Right atrium auricular region (tissue), 2 donors: Measurements from ENCODE around the gene CPO. TPM values are rescaled to one million over a fixed set of nuclear protein-coding genes. Genes with fewer than 3 reads are reported as not detected.

Experiments used
- DNase-seq: peaks from one replicate; pipeline ENCODE4 v3.0.0-alpha.2; 2019; ENCODE audit warnings: low spot score
- H3K27ac ChIP-seq, 2 donors: fragments of 200-600 bp; sonication (generic); 1 replicate in 1 of 2; 2 replicates in 1 of 2; pipeline ENCODE4 v1.5.1; 2016 to 2019
- H3K27me3 ChIP-seq, 2 donors: fragments of 200-600 bp; sonication (generic); one replicate each; pipeline versions ENCODE4 v1.5.1 to v1.6.0; 2017 to 2019
- H3K36me3 ChIP-seq: fragments of 200-600 bp; sonication (generic); one replicate; pipeline ENCODE4 v1.5.1; 2016
- H3K4me1 ChIP-seq, 2 donors: fragments of 200-600 bp; sonication (generic); one replicate each; pipeline versions ENCODE4 v1.5.1 to v1.6.0; 2017 to 2019
- H3K4me3 ChIP-seq, 2 donors: fragments of 200-600 bp; sonication (generic); 1 replicate in 1 of 2; 2 replicates in 1 of 2; pipeline ENCODE4 v1.5.1; 2017 to 2019; ENCODE audit warnings: mild to moderate bottlenecking in 1 of 2, moderate library complexity in 1 of 2
- H3K9me3 ChIP-seq, 2 donors: fragments of 200-600 bp; sonication (generic); one replicate each; pipeline ENCODE4 v1.5.1; 2019
- total RNA-seq, 2 donors: library from RNA; depleted of rRNA; stranded (reverse); fragments of >200 nt; gene quantifications; one replicate each; pipeline ENCODE4 v1.1.0, GENCODE V29; 2016
- TF ChIP-seq, protein P1 (sequence below), 2 donors: fragments of 200-600 bp; sonication (generic); IDR thresholded peaks; one replicate each; pipeline ENCODE4 v1.5.1; 2019; ENCODE audit warnings: antibody characterized with exemption in 2 of 2

The CPO gene
- total RNA-seq, 2 donors from 2014 or later, result not detected

DNA sequence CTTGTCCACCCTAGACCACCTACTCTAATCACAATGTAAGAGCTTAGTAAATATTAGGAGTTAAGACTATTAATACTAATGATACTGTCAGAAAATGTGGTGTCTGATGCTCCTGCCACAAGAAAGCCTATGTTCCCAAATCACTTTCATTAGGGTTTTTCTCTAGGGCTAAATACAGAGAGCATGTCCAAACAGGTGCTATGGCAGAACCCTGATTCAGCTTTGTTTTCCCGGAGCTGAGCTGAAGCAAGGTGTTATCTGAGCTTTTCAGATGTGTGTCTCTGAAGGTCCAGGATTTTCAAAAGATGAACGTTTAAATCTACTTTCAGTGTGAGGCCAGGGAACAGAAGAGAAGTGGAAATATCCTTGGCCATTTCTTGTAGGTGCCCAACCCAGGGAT, 40.6 kb downstream of the CPO start:
- DNase-seq, result no peak
- Histone ChIP-seq H3K9me3 (no peaks in the 10 kb centered on the region), H3K36me3 (no peaks in the 10 kb centered on the region), H3K27me3 (no peaks in the 10 kb centered on the region), H3K27ac (no peak overlapping the region), H3K4me1 (peaks cover 0 to 15% of the 10 kb centered on the region in 2 donors), H3K4me3 (no peak overlapping the region)
- TF ChIP-seq, protein P1, sequence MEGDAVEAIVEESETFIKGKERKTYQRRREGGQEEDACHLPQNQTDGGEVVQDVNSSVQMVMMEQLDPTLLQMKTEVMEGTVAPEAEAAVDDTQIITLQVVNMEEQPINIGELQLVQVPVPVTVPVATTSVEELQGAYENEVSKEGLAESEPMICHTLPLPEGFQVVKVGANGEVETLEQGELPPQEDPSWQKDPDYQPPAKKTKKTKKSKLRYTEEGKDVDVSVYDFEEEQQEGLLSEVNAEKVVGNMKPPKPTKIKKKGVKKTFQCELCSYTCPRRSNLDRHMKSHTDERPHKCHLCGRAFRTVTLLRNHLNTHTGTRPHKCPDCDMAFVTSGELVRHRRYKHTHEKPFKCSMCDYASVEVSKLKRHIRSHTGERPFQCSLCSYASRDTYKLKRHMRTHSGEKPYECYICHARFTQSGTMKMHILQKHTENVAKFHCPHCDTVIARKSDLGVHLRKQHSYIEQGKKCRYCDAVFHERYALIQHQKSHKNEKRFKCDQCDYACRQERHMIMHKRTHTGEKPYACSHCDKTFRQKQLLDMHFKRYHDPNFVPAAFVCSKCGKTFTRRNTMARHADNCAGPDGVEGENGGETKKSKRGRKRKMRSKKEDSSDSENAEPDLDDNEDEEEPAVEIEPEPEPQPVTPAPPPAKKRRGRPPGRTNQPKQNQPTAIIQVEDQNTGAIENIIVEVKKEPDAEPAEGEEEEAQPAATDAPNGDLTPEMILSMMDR (IDR thresholded peaks at IDR 0.05), result no peak

DNA sequence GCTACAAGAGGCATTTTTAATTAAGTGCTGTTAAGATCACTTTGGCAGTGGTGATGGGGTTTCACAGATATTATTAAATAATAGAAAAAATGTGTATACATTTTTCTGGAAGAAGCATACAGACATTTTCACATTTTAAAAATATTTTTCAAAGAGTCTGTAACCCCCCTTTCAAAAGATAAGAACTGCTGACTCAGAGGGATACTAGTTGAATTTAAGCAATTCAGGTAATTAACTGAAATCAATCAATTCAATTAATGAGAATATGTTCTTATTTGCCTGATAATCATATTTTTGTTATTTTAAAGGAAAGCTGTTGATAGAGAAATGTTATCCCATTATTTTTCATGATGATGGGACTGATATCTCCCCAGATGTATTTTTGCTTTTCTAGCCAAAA, 41.1 kb downstream of the CPO start:
- Histone ChIP-seq H3K36me3 (no peaks in the 10 kb centered on the region), H3K4me3 (no peak overlapping the region), H3K9me3 (no peaks in the 10 kb centered on the region), H3K27me3 (no peaks in the 10 kb centered on the region), H3K27ac (no peak overlapping the region), H3K4me1 (peaks cover 0 to 15% of the 10 kb centered on the region in 2 donors)
- DNase-seq, result no peak
- TF ChIP-seq, protein P1 (IDR thresholded peaks at IDR 0.05), result no peak

DNA sequence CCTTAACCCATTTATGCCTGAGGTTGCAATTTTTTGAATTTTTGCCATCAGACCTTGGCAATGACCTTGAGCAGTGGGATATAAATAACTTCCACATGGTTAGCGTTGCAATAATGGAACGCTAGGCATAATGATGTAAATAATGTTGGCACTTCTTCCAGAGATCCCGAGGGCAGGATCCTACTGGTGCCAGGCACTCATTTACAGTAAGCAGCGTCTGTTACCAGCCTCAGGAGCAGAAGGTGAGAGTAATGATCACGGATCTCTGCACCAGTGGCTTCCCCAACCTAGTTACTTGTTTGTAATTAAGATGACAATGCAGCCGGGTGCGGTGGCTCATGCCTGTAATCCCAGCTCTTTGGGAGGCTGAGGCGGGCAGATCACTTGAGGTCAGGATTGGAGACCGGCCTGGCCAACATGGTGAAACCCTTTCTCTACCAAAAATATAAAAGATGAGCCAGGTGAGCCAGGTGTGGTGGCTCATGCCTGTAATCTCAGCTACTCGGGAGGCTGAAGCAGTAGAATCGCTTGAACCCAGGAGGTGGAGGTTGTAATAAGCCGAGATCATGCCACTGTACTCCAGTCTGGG, 41.9 kb downstream of the CPO start:
- Histone ChIP-seq H3K27ac (no peak overlapping the region), H3K36me3 (no peaks in the 10 kb centered on the region), H3K4me3 (no peak overlapping the region), H3K4me1 (peaks cover 0 to 15% of the 10 kb centered on the region in 2 donors), H3K9me3 (no peaks in the 10 kb centered on the region), H3K27me3 (no peaks in the 10 kb centered on the region)
- TF ChIP-seq, protein P1 (IDR thresholded peaks at IDR 0.05), result no peak
- no peak for DNase-seq

DNA sequence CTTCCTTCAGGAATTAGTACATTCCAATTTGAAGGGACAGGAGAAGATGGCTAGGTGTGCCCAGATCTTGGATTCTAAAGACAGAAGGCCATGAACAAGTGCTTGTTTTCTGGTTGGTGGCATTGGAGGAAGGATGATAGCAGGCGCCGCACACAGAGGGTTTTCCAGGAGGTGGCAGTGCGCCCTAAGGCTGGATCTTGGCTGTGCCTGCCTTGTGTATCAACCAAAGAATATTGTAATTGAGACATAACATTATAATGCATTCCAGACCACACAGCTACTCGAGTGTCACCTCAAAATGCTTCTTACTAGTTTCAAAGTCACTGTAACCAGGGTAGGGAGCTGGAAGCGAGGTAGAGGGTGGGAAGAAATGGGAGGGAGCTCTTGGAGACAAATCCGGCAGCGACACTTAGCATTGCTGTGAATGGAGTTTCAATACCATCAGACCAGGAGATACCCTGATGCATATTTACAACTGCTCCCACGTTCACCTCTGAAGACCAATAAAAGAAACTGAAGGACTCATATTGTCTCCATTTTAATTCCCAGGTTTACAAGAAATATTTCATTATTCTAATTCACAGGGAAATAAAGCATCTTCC, 42.5 kb downstream of the CPO start:
- no peak overlapping the region for H3K4me3 ChIP-seq
- no peak overlapping the region for H3K27ac ChIP-seq
- TF ChIP-seq, protein P1 (IDR thresholded peaks at IDR 0.05), result peak; percentile 56 to 87

DNA sequence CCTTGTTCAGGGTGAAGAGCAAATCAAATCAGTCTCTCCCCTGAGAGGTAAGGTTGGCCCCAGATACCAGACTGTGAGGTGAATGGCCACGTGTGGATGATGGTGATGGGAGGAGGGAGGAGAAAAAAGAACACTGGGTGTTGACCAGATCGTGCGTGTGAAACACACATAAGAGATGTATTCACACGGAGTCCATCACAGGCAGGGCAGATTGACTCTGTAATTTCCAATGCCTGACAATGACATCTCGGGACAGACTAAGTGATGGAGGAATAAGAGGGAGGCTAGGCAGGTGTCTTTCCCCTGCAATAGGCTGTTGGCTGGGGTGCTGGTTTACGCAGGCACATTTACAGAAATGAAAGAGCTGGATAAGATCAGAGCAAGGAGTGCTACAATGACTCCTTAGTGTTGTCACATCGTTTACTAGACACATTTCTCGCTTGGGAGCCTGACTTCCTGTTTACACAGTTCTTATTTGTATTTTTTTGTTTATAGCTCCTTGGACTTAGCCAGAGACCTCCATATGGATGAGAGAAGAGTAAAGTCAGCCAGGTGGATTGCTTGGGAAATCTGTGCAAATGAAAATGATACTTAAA, 43.1 kb downstream of the CPO start:
- no peaks in the 10 kb centered on the region for H3K36me3 ChIP-seq
- peaks cover 0 to 15% of the 10 kb centered on the region in 2 donors for H3K4me1 ChIP-seq
- no peaks in the 10 kb centered on the region for H3K9me3 ChIP-seq
- H3K27ac ChIP-seq, result no peak overlapping the region
- no peak for DNase-seq
- H3K27me3 ChIP-seq, result no peaks in the 10 kb centered on the region
- no peak overlapping the region for H3K4me3 ChIP-seq
- TF ChIP-seq, protein P1 (IDR thresholded peaks at IDR 0.05), result no peak

More for the DNA sequence above, 42.5 kb downstream of the CPO start:
- no peaks in the 10 kb centered on the region for H3K9me3 ChIP-seq
- H3K27me3 ChIP-seq, result no peaks in the 10 kb centered on the region
- no peaks in the 10 kb centered on the region for H3K36me3 ChIP-seq
- peak; percentile 85 for DNase-seq
- peaks cover 0 to 15% of the 10 kb centered on the region in 2 donors for H3K4me1 ChIP-seq
